Ishikawa (cell line): ENCODE measurements around the gene PAM.

Experiments
- CREB1 ChIP-seq: IDR thresholded peaks from 2 replicates; pipeline ENCODE4 v1.6.1; 2012; ENCODE audit warnings: low read depth
- EGR1 ChIP-seq: IDR thresholded peaks from 2 replicates; pipeline ENCODE4 v1.6.1; 2012
- EP300 ChIP-seq: IDR thresholded peaks from 2 replicates; pipeline ENCODE4 v1.6.1; 2012; ENCODE audit warnings: borderline replicate concordance
- NFIC ChIP-seq: IDR thresholded peaks from 2 replicates; pipeline ENCODE4 v1.6.1; 2012
- REST ChIP-seq: IDR thresholded peaks from 2 replicates; pipeline ENCODE4 v1.6.1; 2012; ENCODE audit warnings: low read depth, mild to moderate bottlenecking
- YY1 ChIP-seq: IDR thresholded peaks from 2 replicates; pipeline ENCODE4 v1.6.1; 2012; ENCODE audit warnings: low read depth
- ZBTB7A ChIP-seq: IDR thresholded peaks from 2 replicates; pipeline ENCODE4 v1.6.1; 2012; ENCODE audit warnings: low read depth

- TF ChIP-seq EP300: no peak
- TF ChIP-seq YY1: no peak
- TF ChIP-seq NFIC: no peak
- no peak for TF ChIP-seq EGR1
- TF ChIP-seq CREB1: no peak
- no peak for TF ChIP-seq ZBTB7A
- TF ChIP-seq REST: no peak
Observed at GRCh38 chr5:102886586-102886985, 131.5 kb downstream of the PAM start.
